Adrenal gland (tissue), 12 donors: Measurements from ENCODE around the gene FOXP4. TPM values are rescaled to one million over a fixed set of nuclear protein-coding genes. Genes with fewer than 3 reads are reported as not detected.
A peak's percentile ranks its signal among the peaks of the same experiment; 100 is the strongest.

Experiments used
- DNase-seq, 7 donors: peaks; one replicate each; pipeline ENCODE4 v3.0.0-alpha.2; 2019 to 2020
- H3K27ac ChIP-seq, 5 donors: fragments of 200-600 bp; sonication (generic) in 4 of 5; 1 replicate in 3 of 5; 2 replicates in 2 of 5; pipeline versions ENCODE4 v1.5.1 to v1.8.0; 2016 to 2020; ENCODE audit warnings: mild to moderate bottlenecking in 1 of 5
- H3K27me3 ChIP-seq: fragments of 200-600 bp; 2 replicates; pipeline ENCODE4 v1.8.0; 2021
- H3K36me3 ChIP-seq, 2 donors: fragments of 200-600 bp; replicated peaks in 1 of 2; 1 replicate in 1 of 2; 2 replicates in 1 of 2; pipeline versions ENCODE4 v1.5.1 to v1.8.0; 2018 to 2022
- H3K4me1 ChIP-seq, 2 donors: fragments of 200-600 bp; replicated peaks in 1 of 2; 1 replicate in 1 of 2; 2 replicates in 1 of 2; pipeline versions ENCODE4 v1.5.1 to v1.8.0; 2018 to 2021
- H3K4me3 ChIP-seq, 4 donors: fragments of 200-600 bp; sonication (generic) in 3 of 4; one replicate each; pipeline ENCODE4 v1.5.1; 2016 to 2018
- H3K9me3 ChIP-seq, 3 donors: fragments of 200-600 bp; sonication (generic) in 1 of 3; replicated peaks in 1 of 3; 1 replicate in 2 of 3; 2 replicates in 1 of 3; pipeline versions ENCODE4 v1.5.1 to v1.8.0; 2016 to 2021
- POLR2A ChIP-seq, 2 donors: fragments of 450-650 bp; IDR thresholded peaks; one replicate each; pipeline ENCODE4 v1.6.1; 2017; ENCODE audit warnings: antibody characterized with exemption in 2 of 2, mild to moderate bottlenecking in 2 of 2, moderate library complexity in 1 of 2
- WGBS, 4 donors: extraction: QIAGEN DNeasy Blood & Tissue Kit in 2 of 4; methylation state at CpG; one replicate each; pipeline versions ENCODE4 v1.1.5 to v1.1.7; 2013 to 2017; 5-methylcytosine and 5-hydroxymethylcytosine counted together
- intact Hi-C, 2 donors: fragments of 100-400 bp; cut with DNase I; formaldehyde crosslinking; loops; one replicate each; pipeline versions ENCODE4 v1.14.1 to v1.15.0; 2022 to 2023
- polyA plus RNA-seq, 3 donors: library from polyadenylated mRNA; stranded (reverse); fragments of 200-250 nt in 2 of 3; fragments of 350-450 nt in 1 of 3; fragmentation: Illumina TruSeq in 1 of 3; extraction: RNeasy Lipid Tissue Mini Kit (QIAGEN cat#74804) in 1 of 3; gene quantifications; one replicate each; pipeline ENCODE4 v1.2.3, GENCODE V29; 2013 to 2014
- total RNA-seq, 9 donors: library from RNA; depleted of rRNA in 4 of 9; stranded (reverse); fragments of >200 nt in 4 of 9; fragments of 120-200 nt in 1 of 9; fragmentation: NEBNext Ultra II Directional in 1 of 9; extraction: Animal tissue kit (Norgen Biotek cat#: 25700) in 1 of 9; gene quantifications; one replicate each; pipeline versions ENCODE4 v1.1.0 to v1.2.4, GENCODE V29; 2013 to 2023
- TF ChIP-seq, protein P1 (sequence below), 6 experiments: fragments of 450-650 bp in 4 of 6; fragments of 200-600 bp in 2 of 6; sonication (generic) in 1 of 6; IDR thresholded peaks; 1 replicate in 5 of 6; 2 replicates in 1 of 6; pipeline versions ENCODE4 v1.5.1 to v1.8.0; 2016 to 2021; ENCODE audit warnings: antibody characterized with exemption in 6 of 6, mild to moderate bottlenecking in 2 of 6, moderate library complexity in 1 of 6
- donor health status: healthy with polysubstance abuse.
- donor health status: Bipolar disorder and iron deficiency.
- donor health status: DM: yes; HTN: yes; CAD: no.
- donor health status: DM: no; HTN: no; CAD: no.
- donor health status: DM: no; HTN: no; CAD: no.
- donor health status: DM: yes; HTN: yes; CAD: no.

The FOXP4 gene
- total and polyA plus RNA-seq, 12 donors: 1.6 to 18.2 (median 11.3) TPM

DNA sequence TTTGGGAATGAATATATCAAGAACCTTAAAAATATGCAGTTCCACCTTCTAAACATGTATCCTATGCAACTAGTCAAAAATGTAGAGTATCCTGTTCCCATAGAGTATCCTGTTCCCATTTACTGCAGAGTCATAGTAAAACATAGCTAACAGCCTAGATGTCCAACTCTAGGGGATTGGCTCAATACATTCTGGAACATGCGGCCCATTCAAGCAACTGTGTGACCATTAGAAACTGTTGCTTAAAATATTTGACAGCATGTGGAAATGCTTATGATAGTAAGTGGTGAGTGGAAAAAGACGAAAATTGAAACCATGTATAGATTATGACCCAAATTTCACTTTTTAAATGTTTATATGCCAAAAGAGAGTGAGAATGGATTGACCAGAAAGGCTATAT is 11.2 kb downstream of the FOXP4 start:
- Histone ChIP-seq H3K36me3 (no peaks in the 10 kb centered on the region), H3K9me3 (no peaks in the 10 kb centered on the region), H3K27ac (no peak overlapping the region), H3K27me3 (no peaks in the 10 kb centered on the region), H3K4me3 (no peak overlapping the region), H3K4me1 (peaks cover 0 to 5% of the 10 kb centered on the region in 2 donors)
- DNase-seq: no peak
- TF ChIP-seq, protein P1, sequence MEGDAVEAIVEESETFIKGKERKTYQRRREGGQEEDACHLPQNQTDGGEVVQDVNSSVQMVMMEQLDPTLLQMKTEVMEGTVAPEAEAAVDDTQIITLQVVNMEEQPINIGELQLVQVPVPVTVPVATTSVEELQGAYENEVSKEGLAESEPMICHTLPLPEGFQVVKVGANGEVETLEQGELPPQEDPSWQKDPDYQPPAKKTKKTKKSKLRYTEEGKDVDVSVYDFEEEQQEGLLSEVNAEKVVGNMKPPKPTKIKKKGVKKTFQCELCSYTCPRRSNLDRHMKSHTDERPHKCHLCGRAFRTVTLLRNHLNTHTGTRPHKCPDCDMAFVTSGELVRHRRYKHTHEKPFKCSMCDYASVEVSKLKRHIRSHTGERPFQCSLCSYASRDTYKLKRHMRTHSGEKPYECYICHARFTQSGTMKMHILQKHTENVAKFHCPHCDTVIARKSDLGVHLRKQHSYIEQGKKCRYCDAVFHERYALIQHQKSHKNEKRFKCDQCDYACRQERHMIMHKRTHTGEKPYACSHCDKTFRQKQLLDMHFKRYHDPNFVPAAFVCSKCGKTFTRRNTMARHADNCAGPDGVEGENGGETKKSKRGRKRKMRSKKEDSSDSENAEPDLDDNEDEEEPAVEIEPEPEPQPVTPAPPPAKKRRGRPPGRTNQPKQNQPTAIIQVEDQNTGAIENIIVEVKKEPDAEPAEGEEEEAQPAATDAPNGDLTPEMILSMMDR (IDR thresholded peaks at IDR 0.05): no peak
- TF ChIP-seq POLR2A (IDR thresholded peaks at IDR 0.05): no peak
- intact Hi-C loops: no loop called here
- WGBS, 4 donors: 93 to 99% (median 97%) methylated on average over 2 of the region's 2 CpGs

DNA sequence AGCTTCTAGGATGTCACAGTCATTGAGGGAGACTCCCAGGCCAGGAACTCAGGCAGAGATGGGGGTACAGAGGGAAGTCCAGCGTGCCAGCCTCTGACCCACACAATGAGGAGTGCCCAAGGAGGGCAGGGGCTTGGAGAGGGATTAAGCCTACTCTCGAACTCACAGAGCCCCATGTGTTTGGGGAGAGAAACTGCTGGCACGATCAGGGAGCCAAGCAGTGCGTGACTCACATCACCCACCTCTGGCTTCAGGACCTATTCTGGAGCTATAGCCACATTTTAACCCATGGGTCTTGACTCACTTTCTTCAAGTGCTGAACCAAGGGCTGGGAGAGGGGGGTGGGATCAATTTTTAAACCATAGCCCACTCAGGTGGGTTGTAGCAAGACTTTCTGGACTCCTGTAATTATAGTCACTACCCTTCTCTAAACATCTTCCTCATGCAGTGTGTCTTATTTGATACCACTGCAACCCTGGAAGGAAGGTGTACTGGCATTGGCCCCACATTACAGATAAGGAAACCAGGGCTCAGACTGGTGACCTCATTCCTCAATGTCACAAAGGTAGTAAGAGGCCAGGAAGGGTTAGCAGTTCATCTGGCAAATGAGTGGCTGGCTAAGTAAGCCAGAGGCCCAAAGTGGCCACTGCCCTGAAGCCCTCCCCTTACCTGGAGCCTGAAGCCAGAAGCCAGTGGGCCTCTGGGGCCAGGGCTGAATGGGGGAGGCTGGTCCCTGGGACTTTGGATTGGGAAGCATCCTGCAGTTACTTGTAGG is 12.0 kb downstream of the FOXP4 start:
- H3K4me1 ChIP-seq: peaks cover 0 to 5% of the 10 kb centered on the region in 2 donors
- DNase-seq: no peak
- no peak overlapping the region for H3K4me3 ChIP-seq
- H3K9me3 ChIP-seq: no peaks in the 10 kb centered on the region
- no peak overlapping the region for H3K27ac ChIP-seq
- TF ChIP-seq, protein P1 (IDR thresholded peaks at IDR 0.05): no peak
- TF ChIP-seq POLR2A (IDR thresholded peaks at IDR 0.05): no peak
- no peaks in the 10 kb centered on the region for H3K36me3 ChIP-seq
- H3K27me3 ChIP-seq: no peaks in the 10 kb centered on the region
- 69 to 81% (median 72%) methylated on average over 4 of the region's 4 CpGs for WGBS, 4 donors
- intact Hi-C loops: no loop called here

DNA sequence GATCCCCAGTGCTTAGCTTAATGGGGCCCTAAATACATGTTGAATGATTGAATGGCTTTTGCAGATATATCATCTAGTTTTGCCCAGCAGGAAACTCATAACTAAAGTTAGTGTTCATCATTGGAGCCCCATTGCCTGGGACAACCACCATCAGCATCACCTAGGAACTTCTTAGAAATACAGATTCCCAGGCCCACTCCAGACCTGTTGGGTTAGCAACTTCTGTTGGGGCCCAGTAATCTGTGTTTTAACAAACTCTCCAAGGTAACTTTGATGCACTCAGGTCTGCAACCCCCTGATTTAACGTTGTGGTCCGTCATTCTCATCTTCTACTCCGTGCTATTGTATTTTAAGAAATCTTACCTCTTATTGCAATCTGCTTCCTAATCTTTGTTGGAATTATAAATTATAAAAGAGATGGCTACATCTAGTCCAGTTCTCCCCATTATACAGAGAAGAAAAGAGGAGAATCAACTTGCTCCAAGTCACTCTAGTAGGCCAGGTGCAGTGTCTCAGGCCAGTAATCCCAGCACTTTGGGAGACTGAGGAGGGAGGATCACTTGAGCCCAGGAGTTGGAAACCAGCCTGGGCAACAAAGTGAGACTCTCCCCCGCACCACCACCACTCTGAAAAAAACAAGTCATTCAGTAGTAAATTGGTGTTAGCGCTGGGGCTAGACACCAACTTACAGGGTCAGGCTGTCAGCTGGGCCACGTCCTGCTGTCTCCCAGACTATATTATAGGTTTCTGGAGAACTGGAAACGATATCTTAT is 13.7 kb downstream of the FOXP4 start:
- intact Hi-C loops: no loop called here
- Histone ChIP-seq H3K27me3 (no peaks in the 10 kb centered on the region), H3K4me1 (peaks cover 0 to 5% of the 10 kb centered on the region in 2 donors), H3K4me3 (peak overlapping the region in 1 of 4 donors; percentile 59), H3K9me3 (no peaks in the 10 kb centered on the region), H3K27ac (peak overlapping the region in 2 of 5 donors; percentile 41 to 62), H3K36me3 (no peaks in the 10 kb centered on the region)
- TF ChIP-seq, protein P1 (IDR thresholded peaks at IDR 0.05): no peak
- no peak for TF ChIP-seq POLR2A (IDR thresholded peaks at IDR 0.05)
- no peak for DNase-seq
- WGBS, 4 donors: 69 to 82% (median 76%) methylated on average over 6 to 7 of the region's 7 CpGs

DNA sequence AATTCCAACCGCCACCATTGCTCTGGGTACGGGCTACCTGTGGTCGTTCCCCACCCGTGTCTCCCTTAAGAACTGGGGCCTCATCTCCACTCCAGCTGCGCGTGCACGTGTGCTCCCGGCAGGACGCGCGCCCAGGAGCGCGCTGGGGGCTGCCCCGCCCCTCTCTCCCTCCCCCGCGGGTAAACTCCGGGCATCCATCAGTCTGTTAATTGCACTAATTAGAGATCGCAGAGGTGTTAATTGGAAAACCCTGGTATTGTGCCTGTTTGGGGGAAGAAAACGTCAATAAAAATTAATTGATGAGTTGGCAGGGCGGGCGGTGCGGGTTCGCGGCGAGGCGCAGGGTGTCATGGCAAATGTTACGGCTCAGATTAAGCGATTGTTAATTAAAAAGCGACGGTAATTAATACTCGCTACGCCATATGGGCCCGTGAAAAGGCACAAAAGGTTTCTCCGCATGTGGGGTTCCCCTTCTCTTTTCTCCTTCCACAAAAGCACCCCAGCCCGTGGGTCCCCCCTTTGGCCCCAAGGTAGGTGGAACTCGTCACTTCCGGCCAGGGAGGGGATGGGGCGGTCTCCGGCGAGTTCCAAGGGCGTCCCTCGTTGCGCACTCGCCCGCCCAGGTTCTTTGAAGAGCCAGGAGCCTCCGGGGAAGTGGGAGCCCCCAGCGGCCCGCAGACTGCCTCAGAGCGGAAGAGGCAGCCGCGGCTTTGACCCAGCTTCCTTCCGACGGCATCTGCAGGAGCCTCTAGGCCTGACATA is 14.4 kb downstream of the FOXP4 start:
- TF ChIP-seq POLR2A (IDR thresholded peaks at IDR 0.05): peak; percentile 36 to 57
- TF ChIP-seq, protein P1 (IDR thresholded peaks at IDR 0.05): no peak
- Histone ChIP-seq H3K36me3 (peaks cover 0 to under 1% of the 10 kb centered on the region in 2 donors), H3K9me3 (no peaks in the 10 kb centered on the region), H3K27me3 (no peaks in the 10 kb centered on the region), H3K4me1 (peaks cover 0 to 5% of the 10 kb centered on the region in 2 donors), H3K4me3 (peak overlapping the region in 3 of 4 donors; percentile 27 to 61 (median 59)), H3K27ac (peak overlapping the region in 3 of 5 donors; percentile 6 to 62 (median 41))
- DNase-seq: peak; percentile 76 to 89 (median 85)
- intact Hi-C loops: no loop called here
- WGBS, 4 donors: 18 to 26% (median 21%) methylated on average over 34 to 53 of the region's 53 CpGs
